Erythroblast (primary cell): ENCODE data around the gene AGBL4.

Source experiments
- DNase-seq, 2 experiments: peaks; one replicate each; lab custom pipeline; 2025; lab: John Stamatoyannopoulos, UW
- GATA1 ChIP-seq: IDR thresholded peaks from 2 replicates; pipeline ENCODE4 v1.6.1; 2011; ENCODE audit warnings: low read depth, mild to moderate bottlenecking, control low read depth, low read length, moderate library complexity
- POLR2A ChIP-seq: IDR thresholded peaks from 2 replicates; pipeline ENCODE4 v1.6.1; 2011; ENCODE audit warnings: mild to moderate bottlenecking, low read length

The AGBL4 gene

DNA sequence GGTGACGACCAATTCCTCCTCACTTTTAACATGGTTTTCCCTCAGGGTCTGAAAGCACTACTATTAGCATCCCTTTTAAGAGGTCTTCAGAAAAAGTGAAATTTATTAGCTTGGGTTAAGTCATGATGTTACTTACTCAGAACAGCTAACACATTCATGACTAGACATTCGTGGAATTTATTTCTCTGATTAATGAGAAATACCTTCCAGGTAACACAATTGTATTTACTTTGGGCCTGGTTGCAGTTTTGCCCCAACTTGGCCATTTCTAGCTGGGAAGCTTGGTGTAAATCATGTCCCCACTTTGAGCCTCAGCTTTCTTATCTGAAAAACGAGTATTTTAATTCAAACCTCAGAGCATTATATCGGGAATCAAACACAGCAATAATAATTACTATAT, 1432.6 kb downstream of the AGBL4 start:
- no peak for DNase-seq
- no peak for TF ChIP-seq POLR2A
- no peak for TF ChIP-seq GATA1

DNA sequence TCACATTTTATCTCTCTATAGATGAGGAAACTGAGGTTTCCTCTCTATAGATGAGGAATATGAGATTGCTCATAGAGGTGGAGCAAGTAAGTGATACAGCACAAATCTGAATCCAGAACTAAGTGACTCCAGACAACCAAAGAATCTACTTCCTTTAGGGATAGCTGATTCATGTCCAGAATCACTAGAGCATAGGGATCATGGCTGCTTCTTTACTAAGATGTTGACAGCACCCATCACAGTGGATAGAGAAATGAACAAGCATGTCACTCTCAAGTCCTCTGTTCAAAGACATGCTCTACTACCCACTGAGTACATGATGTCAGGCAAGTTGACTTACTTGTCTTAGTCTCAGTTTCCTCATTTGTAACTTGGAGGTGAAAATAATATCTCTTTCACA, 1435.7 kb downstream of the AGBL4 start:
- no peak for DNase-seq
- TF ChIP-seq GATA1, result no peak
- no peak for TF ChIP-seq POLR2A

DNA sequence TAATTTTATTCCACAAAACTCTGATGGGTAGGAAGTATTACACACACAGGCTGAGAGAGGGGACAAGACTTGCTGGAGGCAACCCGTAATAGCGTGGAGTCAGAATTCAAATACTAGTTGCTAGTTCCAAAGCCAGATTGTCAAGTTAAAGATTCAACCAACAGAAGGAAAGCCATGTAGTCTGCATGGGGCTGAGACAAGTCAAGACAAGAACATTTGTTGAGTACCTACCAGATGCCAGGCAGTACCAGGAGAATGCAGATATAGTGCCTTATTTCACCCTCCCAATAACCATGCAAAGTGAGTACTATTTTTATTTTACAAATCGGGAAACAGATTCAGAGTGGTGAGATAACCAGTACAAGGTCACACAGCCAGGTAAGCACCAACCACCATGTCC, 1441.3 kb downstream of the AGBL4 start:
- no peak for DNase-seq
- no peak for TF ChIP-seq POLR2A
- no peak for TF ChIP-seq GATA1

DNA sequence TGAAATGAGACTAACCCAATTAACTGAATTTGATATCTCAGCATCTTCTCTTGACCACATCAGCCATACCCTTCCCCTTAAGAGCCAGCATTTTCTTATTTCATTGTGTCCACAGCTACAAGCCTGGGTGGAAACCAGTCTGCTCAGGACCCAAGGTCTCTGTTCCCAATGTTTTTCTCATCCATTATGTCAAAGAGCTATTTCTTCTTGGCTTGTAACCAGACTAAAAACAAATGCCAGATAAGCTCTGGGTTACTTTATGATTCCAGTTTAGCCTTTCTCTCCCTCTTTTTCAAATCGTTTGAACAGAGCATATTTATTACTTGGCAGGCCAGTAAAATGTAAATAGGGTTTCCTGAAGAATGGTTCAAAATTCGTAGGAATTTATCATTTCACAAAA, 1442.5 kb downstream of the AGBL4 start:
- TF ChIP-seq GATA1 (no peak), POLR2A (no peak)
- no peak for DNase-seq

DNA sequence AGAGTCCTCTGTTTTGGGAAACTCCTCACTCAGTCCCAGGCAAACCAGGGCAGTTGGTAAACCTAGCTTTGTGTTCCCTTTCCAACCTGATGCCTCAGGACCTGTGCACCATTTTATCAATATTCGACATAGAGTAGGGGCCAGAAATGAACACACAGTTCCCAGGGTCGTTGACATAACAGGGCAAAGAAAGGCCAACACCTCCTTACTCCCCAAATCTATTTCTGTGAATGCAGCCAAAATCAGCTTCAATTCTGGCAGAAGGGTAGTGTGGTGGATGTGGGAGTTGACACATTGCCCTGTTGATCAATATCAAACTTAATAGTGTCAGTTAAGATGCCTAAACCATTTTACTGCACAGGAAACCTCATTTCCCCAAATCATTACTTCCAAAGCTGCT, 1447.2 kb downstream of the AGBL4 start:
- TF ChIP-seq GATA1 (no peak), POLR2A (no peak)
- no peak for DNase-seq

DNA sequence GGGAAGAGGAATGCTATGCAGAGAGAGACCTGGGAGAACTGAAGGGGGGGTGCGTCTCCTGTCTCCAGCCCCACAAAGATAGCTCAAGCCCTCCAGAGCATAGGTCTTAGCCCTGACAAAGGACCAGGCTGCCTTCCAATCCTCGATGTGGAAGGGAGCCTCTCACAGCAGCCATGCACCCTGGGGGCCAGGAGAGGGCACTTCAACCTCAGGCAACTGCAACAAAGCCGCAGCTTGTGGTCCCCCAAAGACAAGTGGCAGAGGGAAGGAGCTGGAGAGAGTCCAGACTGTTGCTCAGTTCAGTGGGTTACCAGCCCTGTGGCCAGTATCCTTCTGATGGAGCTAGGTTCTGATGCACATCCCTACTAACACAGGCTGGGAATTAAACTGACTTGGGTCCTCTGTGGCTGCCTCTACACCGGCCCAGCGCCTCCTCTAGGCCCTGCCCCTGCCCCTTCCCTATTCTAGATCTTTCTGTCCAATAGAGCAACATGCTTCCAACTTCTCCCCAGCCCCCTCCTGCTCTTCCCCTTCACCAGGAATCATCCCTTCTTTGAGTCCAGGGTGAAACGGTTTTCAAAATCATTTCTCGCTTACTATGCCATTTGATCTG, 1451.0 kb downstream of the AGBL4 start:
- peak; percentile 6 to 15 for DNase-seq
- TF ChIP-seq GATA1 (no peak), POLR2A (no peak)

DNA sequence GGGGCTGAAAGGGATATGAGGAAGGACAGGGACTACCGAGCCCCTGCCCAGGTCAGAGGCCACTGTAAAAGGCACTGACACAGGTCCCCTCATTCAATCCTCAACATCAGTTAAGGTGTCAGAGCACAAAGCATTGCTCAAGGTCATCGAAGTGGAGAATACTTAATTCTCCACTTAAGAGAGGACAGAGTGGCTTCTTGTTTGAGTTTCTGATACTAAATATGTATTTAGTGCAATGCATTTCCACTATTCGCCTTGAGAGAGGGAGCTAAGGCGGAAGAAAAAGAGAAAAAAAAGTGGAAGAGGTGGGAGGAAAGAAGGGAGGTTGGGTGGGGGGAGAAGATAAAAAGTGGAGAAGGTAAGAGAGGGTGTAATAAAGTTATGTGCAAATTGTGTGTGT, 1451.6 kb downstream of the AGBL4 start:
- TF ChIP-seq GATA1, result no peak
- no peak for TF ChIP-seq POLR2A

DNA sequence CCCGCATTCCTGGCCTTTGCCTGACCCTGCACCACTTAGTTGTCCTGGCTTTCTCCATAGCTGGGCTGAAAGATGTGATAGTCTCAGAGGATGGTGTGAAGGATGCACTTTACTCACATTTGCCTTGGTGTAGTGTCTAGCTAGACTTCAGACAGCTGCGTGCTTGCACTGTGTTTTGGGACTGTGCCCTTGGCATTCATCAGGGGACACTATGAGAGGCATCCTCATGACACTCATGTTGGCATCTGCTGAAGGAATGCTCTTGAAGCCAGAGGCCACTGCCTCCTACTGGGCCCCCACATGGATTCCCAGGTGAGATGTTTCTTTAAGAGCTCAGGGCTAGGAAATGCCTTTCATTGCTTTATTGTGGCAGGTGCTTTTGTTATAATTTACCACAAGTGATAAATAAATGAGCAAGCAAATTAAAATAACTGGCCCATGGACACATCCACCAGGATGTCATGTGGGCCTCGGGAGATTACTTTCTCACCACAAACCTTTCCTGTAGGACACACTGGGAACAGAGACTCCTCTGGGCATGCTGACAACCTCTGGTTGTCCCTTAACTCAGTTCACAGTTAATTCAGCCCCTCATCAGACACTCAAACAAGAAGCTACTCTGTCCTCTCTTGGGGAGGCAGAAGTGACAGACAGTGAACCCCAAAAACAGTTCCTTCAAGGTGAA, 1452.3 kb downstream of the AGBL4 start:
- TF ChIP-seq POLR2A (no peak), GATA1 (no peak)
- no peak for DNase-seq

More for the DNA sequence above, 1451.6 kb downstream of the AGBL4 start:
- DNase-seq, result no peak

DNA sequence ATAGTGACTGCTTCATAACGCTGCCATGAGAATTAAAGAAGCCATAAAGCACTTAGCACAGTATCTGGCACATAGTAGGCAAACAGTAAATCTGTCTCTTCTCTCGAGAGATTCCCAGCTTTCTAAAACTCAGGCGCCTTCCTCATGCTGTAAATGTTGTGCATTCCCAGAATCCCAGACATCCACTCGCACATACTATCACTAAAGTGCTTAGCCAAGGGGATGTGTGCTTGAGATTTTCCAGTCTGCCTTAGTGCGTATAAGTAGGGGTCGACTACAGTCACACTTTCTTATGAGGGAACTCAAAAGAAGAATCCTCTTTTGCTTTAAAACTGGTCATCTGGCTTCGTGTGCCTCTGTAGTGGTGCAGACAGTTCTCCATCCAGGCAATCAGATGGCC, 1453.2 kb downstream of the AGBL4 start:
- DNase-seq, result no peak
- TF ChIP-seq GATA1 (no peak), POLR2A (no peak)

DNA sequence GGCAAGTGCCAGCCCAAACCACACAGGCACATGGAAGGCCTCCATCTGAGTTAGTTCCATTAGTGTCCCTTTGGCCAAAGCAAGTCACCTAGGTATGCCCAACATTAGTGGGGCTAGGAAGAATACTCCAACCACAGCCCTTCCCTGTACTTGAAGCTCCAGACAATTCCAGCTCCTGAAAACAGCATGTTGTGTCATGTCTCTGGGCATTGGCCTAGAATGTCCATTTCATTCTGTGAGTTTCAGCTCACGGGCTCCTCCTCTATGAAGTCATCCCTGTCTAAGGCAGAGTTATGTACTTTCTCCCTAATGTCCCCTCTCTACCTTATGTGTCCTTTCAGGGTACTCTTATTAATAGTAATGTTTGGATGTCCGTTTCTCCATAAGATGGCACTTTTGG, 1455.3 kb downstream of the AGBL4 start:
- TF ChIP-seq GATA1, result no peak
- no peak for TF ChIP-seq POLR2A
- DNase-seq, result no peak

DNA sequence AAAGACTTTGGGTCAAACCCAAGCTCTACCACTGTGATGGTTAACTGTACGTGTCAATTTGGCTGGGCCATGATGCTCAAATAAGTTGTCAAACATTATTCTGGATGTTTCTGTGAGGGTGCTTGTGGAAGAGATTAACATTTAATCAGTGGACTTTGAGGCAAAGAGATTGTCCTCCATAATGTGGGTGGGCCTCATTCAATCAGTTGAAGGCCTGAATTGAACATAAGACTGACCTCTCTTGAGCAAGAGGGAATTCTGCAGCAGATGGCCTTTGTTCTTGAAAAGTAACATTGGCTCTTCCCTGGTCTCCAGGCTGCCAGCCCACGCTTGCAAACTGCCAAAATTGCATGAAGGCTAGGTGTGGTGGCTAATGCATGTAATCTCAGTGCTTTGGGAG, 1457.3 kb downstream of the AGBL4 start:
- TF ChIP-seq GATA1, result no peak
- TF ChIP-seq POLR2A, result no peak
- DNase-seq, result no peak

DNA sequence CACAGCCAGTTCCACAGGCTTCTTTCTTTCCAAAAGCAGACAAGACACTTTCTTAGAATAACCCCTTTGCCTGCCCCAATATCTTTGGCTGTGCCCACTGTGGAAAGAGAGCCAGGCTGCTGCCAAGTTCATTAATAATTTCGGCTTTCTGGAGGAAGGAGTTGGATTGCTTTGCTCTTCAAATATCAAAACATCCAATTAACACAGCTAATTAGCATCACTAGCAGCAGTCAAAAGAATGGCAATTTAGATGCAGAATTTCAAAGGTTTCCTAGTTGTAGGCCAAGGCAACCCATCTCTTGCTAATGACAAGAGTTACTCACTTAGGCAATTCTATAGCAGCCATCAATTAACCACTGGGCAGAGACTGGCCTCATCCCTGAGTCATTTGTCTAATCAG, 1460.7 kb downstream of the AGBL4 start:
- TF ChIP-seq POLR2A, result no peak
- no peak for TF ChIP-seq GATA1
- DNase-seq, result no peak

DNA sequence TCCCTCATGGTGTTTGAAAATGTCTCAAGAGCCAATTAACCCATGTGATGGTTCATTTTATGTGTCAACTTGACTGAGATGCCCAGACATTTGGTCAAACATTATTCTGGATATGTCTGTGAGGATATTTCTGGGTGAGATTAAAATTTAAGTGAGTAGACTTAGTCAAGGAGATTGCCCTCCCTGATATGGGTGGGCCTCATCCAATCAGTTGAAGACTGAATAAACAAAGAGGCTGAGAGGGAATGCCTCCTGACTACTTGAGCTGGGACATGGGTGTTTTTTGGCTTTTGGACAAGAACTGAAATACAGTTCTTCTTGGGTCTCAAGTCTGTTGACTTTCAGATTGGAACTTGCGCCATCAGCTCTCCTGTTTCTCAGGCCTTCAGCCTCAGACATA, 1462.3 kb downstream of the AGBL4 start:
- DNase-seq, result no peak
- TF ChIP-seq GATA1 (no peak), POLR2A (no peak)

DNA sequence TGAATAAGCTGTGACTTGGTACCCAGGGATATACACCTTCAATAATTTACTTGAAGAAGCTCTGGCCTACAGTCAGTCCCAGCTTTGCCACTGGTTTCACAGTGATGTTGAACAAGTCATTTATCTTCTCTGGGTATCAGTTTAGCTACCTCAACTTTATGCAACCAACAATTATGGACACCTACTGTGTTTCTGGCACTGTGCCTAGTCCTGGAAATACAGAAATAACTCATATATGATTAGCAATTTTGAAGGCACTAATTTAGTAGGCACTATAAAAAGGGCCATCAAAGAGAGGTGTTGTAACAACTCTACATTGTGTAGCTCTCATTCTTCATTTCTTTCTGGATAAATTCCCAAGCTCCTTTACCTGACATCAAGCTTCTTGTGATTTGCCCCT, 1463.2 kb downstream of the AGBL4 start:
- DNase-seq, result no peak
- TF ChIP-seq GATA1 (no peak), POLR2A (no peak)

DNA sequence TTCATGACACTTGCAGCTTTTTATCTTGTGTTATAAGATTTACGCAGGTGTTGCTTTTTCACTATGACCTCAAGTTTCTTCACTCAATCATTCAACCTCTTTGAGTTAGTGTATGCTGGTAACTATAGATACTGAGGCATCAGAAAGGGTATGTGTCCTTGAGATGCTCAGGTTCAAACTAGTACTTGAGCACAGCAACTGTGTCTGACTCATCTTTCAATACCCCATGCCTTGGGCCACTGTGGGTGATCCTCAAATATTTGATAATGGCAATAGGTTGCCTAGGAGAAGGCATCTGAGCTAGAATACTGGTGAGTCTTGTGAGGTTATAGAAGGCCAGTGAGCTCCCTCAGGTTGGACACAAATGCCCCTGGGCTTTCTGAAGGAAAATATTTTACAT, 1463.6 kb downstream of the AGBL4 start:
- no peak for DNase-seq
- TF ChIP-seq POLR2A (no peak), GATA1 (no peak)

DNA sequence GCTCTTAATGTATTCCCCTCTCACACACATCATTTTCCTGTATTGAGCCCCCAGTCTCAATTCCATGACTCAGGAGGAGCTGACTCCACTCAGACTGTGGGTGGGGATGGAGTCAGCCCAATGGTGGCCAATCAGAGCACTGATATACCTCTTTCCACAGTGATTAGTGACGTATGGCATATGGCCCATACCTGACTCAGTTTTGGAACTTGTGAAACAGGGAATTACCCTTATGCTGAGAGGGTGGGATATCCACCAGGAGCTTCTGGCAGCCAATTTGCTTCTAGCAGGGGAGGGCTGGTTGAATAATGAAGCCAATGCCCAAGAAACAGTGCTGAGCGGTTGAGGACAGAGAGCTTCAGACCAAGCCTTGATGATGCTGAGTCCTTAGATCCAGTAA, 1465.4 kb downstream of the AGBL4 start:
- TF ChIP-seq POLR2A, result no peak
- no peak for TF ChIP-seq GATA1
- no peak for DNase-seq
